CD14-positive monocyte (primary cell): ENCODE results near the gene R3HDM2. TPM values are rescaled to one million over a fixed set of nuclear protein-coding genes. Genes with fewer than 3 reads are reported as not detected.

Source experiments
- DNase-seq, 3 donors: peaks; one replicate each; pipeline ENCODE4 v3.0.0-alpha.2; 2011 to 2022
- H2AFZ ChIP-seq: 2 replicates; pipeline ENCODE4 v1.6.0; 2012; ENCODE audit warnings: mild to moderate bottlenecking, low read depth, low read length, inconsistent platforms; ENCODE audit not compliant: insufficient read depth, poor library complexity, severe bottlenecking
- H3K27ac ChIP-seq, 2 donors: 1 replicate in 1 of 2; 2 replicates in 1 of 2; pipeline ENCODE4 v1.5.1; 2012 to 2013; ENCODE audit warnings: low read length in 2 of 2, control low read depth in 1 of 2, inconsistent platforms in 1 of 2, low read depth in 1 of 2, mild to moderate bottlenecking in 1 of 2
- H3K27me3 ChIP-seq, 2 donors: one replicate each; pipeline versions ENCODE4 v1.6.0 to v1.6.1; 2011 to 2013; ENCODE audit warnings: low read length in 2 of 2; ENCODE audit not compliant: control insufficient read depth in 2 of 2, insufficient read depth in 2 of 2
- H3K36me3 ChIP-seq, 2 donors: replicated peaks in 1 of 2; 1 replicate in 1 of 2; 2 replicates in 1 of 2; pipeline versions ENCODE4 v1.5.1 to v1.6.1; 2012 to 2013; ENCODE audit warnings: low read length in 2 of 2, control low read depth in 1 of 2, inconsistent platforms in 1 of 2, mild to moderate bottlenecking in 1 of 2; ENCODE audit not compliant: insufficient read depth in 2 of 2, control insufficient read depth in 1 of 2
- H3K4me1 ChIP-seq, 2 donors: 1 replicate in 1 of 2; 2 replicates in 1 of 2; pipeline versions ENCODE4 v1.5.1 to v1.6.1; 2012 to 2013; ENCODE audit warnings: low read length in 2 of 2, control low read depth in 1 of 2, inconsistent platforms in 1 of 2, mild to moderate bottlenecking in 1 of 2, moderate library complexity in 1 of 2; ENCODE audit not compliant: insufficient read depth in 2 of 2, control insufficient read depth in 1 of 2
- H3K4me2 ChIP-seq: replicated peaks from 2 replicates; pipeline ENCODE3; 2012; ENCODE audit warnings: low read length, moderate library complexity, mild to moderate bottlenecking; ENCODE audit not compliant: poor library complexity, severe bottlenecking; ENCODE audit errors: extremely low read depth
- H3K4me3 ChIP-seq, 3 experiments: fragments of 200-600 bp in 1 of 3; sonication (generic) in 1 of 3; replicated peaks in 1 of 3; 1 replicate in 2 of 3; 2 replicates in 1 of 3; pipeline ENCODE4 v1.5.1; 2011 to 2013; ENCODE audit warnings: low read length in 3 of 3, mild to moderate bottlenecking in 3 of 3, control low read depth in 2 of 3, low read depth in 2 of 3, inconsistent platforms in 1 of 3, moderate library complexity in 1 of 3
- H3K79me2 ChIP-seq: 2 replicates; pipeline ENCODE4 v1.6.0; 2012; ENCODE audit warnings: mild to moderate bottlenecking, control low read depth, inconsistent platforms, low read length, moderate library complexity; ENCODE audit not compliant: insufficient read depth
- H3K9ac ChIP-seq: 2 replicates; pipeline ENCODE4 v1.6.0; 2017; ENCODE audit warnings: low read length, mild to moderate bottlenecking; ENCODE audit not compliant: insufficient read depth, poor library complexity, severe bottlenecking
- H3K9me3 ChIP-seq, 2 donors: replicated peaks in 1 of 2; 1 replicate in 1 of 2; 2 replicates in 1 of 2; pipeline versions ENCODE4 v1.5.1 to v1.6.1; 2012 to 2013; ENCODE audit warnings: low read length in 2 of 2, control low read depth in 1 of 2; ENCODE audit not compliant: control insufficient read depth in 1 of 2, insufficient read depth in 1 of 2
- H4K20me1 ChIP-seq: 2 replicates; pipeline ENCODE4 v1.6.0; 2012; ENCODE audit warnings: mild to moderate bottlenecking, low read length, control low read depth, moderate library complexity; ENCODE audit not compliant: insufficient read depth
- H3K27ac Mint-ChIP-seq, 7 donors: one replicate each; pipeline ENCODE4 v1.8.0; 2020; ENCODE audit warnings: mild to moderate bottlenecking in 7 of 7, mixed read lengths in 7 of 7, moderate library complexity in 6 of 7, inconsistent platforms in 2 of 7
- H3K27me3 Mint-ChIP-seq, 3 donors: one replicate each; pipeline ENCODE4 v1.8.0; 2021 to 2022; ENCODE audit warnings: low read depth in 3 of 3, mild to moderate bottlenecking in 3 of 3, mixed read lengths in 3 of 3, moderate library complexity in 3 of 3, inconsistent platforms in 1 of 3
- H3K36me3 Mint-ChIP-seq, 2 donors: one replicate each; pipeline ENCODE4 v1.8.0; 2020; ENCODE audit warnings: mixed read lengths in 2 of 2, inconsistent platforms in 1 of 2, mild to moderate bottlenecking in 1 of 2
- H3K4me1 Mint-ChIP-seq: one replicate; pipeline ENCODE4 v1.8.0; 2020; ENCODE audit warnings: mild to moderate bottlenecking, mixed read lengths
- H3K4me3 Mint-ChIP-seq, 2 donors: one replicate each; pipeline ENCODE4 v1.8.0; 2020; ENCODE audit warnings: mild to moderate bottlenecking in 2 of 2, mixed read lengths in 2 of 2, moderate library complexity in 1 of 2
- H3K9me3 Mint-ChIP-seq, 7 donors: one replicate each; pipeline ENCODE4 v1.8.0; 2020 to 2022; ENCODE audit warnings: mixed read lengths in 7 of 7, mild to moderate bottlenecking in 6 of 7, moderate library complexity in 6 of 7, inconsistent platforms in 2 of 7
- WGBS: methylation state at CpG from one replicate; pipeline ENCODE4 v1.1.5; 2013; ENCODE audit warnings: missing lambda C conversion rate; ENCODE audit not compliant: insufficient coverage; 5-methylcytosine and 5-hydroxymethylcytosine counted together
- intact Hi-C, 2 donors: fragments of 100-400 bp; cut with micrococcal nuclease; formaldehyde crosslinking; loops; one replicate each; pipeline versions ENCODE4 v1.15.0 to v1.15.1; 2023
- polyA plus RNA-seq, 3 donors: library from polyadenylated mRNA; depleted of rRNA in 1 of 3; unstranded in 2 of 3; stranded (reverse) in 1 of 3; fragments of 300-500 nt in 2 of 3; fragments of >200 nt in 1 of 3; fragmentation: Illumina TruSeq in 2 of 3; gene quantifications; 1 replicate in 2 of 3; 2 replicates in 1 of 3; pipeline ENCODE4 v1.2.3, GENCODE V29; 2012 to 2021
- TF ChIP-seq, protein P1 (sequence below): fragments of 200-600 bp; IDR thresholded peaks from one replicate; pipeline ENCODE4 v1.8.0; 2022; ENCODE audit warnings: antibody characterized with exemption, mild to moderate bottlenecking

R3HDM2 gene
- polyA plus RNA-seq, 3 donors, result 4.2 to 69.4 (median 7.3) TPM

GRCh38 chr12:57355734-57356133 lies 75.1 kb downstream of the R3HDM2 start:
- Histone ChIP-seq H3K4me2 (no peak overlapping the region), H2AFZ (no peak overlapping the region), H3K9ac (no peak overlapping the region), H4K20me1 (no peaks in the 10 kb centered on the region), H3K9me3 (no peaks in the 10 kb centered on the region), H3K4me1 (no peaks in the 10 kb centered on the region), H3K36me3 (peaks cover 4 to 22% of the 10 kb centered on the region in 2 donors), H3K27ac (no peak overlapping the region), H3K27me3 (no peaks in the 10 kb centered on the region), H3K79me2 (no peaks in the 10 kb centered on the region), H3K4me3 (no peak overlapping the region)
- Mint-ChIP-seq H3K27ac (no peak overlapping the region), H3K4me1 (no peaks in the 10 kb centered on the region), H3K9me3 (peaks cover 0 to 2% (median 0%) of the 10 kb centered on the region in 7 donors), H3K27me3 (peaks cover 0 to 2% (median 0%) of the 10 kb centered on the region in 3 donors), H3K4me3 (no peak overlapping the region), H3K36me3 (peaks cover 25 to 48% of the 10 kb centered on the region in 2 donors)
- DNase-seq, result no peak
- intact Hi-C loops, result no loop called here
- TF ChIP-seq, protein P1, sequence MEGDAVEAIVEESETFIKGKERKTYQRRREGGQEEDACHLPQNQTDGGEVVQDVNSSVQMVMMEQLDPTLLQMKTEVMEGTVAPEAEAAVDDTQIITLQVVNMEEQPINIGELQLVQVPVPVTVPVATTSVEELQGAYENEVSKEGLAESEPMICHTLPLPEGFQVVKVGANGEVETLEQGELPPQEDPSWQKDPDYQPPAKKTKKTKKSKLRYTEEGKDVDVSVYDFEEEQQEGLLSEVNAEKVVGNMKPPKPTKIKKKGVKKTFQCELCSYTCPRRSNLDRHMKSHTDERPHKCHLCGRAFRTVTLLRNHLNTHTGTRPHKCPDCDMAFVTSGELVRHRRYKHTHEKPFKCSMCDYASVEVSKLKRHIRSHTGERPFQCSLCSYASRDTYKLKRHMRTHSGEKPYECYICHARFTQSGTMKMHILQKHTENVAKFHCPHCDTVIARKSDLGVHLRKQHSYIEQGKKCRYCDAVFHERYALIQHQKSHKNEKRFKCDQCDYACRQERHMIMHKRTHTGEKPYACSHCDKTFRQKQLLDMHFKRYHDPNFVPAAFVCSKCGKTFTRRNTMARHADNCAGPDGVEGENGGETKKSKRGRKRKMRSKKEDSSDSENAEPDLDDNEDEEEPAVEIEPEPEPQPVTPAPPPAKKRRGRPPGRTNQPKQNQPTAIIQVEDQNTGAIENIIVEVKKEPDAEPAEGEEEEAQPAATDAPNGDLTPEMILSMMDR, result no peak

- peaks cover 6 to 25% of the 10 kb centered on the region in 2 donors for H3K36me3 ChIP-seq
- Mint-ChIP-seq H3K36me3 (peaks cover 31 to 65% of the 10 kb centered on the region in 2 donors), H3K27ac (peak overlapping the region in 2 of 7 donors; percentile 48 to 66)
Measured at GRCh38 chr12:57352166-57352565, 78.7 kb downstream of the R3HDM2 start.

More at GRCh38 chr12:57352166-57352565, 78.7 kb downstream of the R3HDM2 start:
- intact Hi-C loops, result no loop called here
- WGBS, result no CpG with 5 or more reads among the region's 3 CpGs
- Histone ChIP-seq H3K79me2 (no peaks in the 10 kb centered on the region), H3K9me3 (peaks cover 0 to 3% of the 10 kb centered on the region in 2 donors), H3K4me3 (no peak overlapping the region), H2AFZ (no peak overlapping the region), H3K27me3 (no peaks in the 10 kb centered on the region), H3K27ac (no peak overlapping the region), H3K4me1 (no peaks in the 10 kb centered on the region), H3K4me2 (no peak overlapping the region), H3K9ac (no peak overlapping the region), H4K20me1 (no peaks in the 10 kb centered on the region)
- Mint-ChIP-seq H3K4me3 (no peak overlapping the region), H3K4me1 (no peaks in the 10 kb centered on the region), H3K9me3 (peaks cover 0 to 14% (median 7%) of the 10 kb centered on the region in 7 donors), H3K27me3 (peaks cover 0 to 2% (median 0%) of the 10 kb centered on the region in 3 donors)
- no peak for DNase-seq
- TF ChIP-seq, protein P1, result no peak
